Upper lobe of left lung (tissue), 4 donors: ENCODE measurements around the gene U2AF2.

Source experiments
- CTCF ChIP-seq, 6 experiments: fragments of 450-650 bp in 4 of 6; fragments of 200-600 bp in 2 of 6; sonication (generic) in 2 of 6; IDR thresholded peaks; one replicate each; pipeline ENCODE4 v1.5.1; 2016 to 2019; ENCODE audit warnings: antibody characterized with exemption in 6 of 6
- EP300 ChIP-seq, 4 donors: sonication (generic); formaldehyde crosslinking; IDR thresholded peaks; one replicate each; pipeline ENCODE4 v1.5.1; 2017; ENCODE audit warnings: antibody characterized with exemption in 4 of 4, control low read depth in 2 of 4
- POLR2A ChIP-seq, 4 donors: fragments of 450-650 bp; IDR thresholded peaks; one replicate each; pipeline ENCODE4 v1.5.1; 2016 to 2017; ENCODE audit warnings: antibody characterized with exemption in 4 of 4, mild to moderate bottlenecking in 2 of 4
- POLR2AphosphoS5 ChIP-seq, 2 donors: sonication (generic); formaldehyde crosslinking; IDR thresholded peaks; one replicate each; pipeline ENCODE4 v1.5.1; 2017; ENCODE audit warnings: antibody characterized with exemption in 2 of 2

DNA sequence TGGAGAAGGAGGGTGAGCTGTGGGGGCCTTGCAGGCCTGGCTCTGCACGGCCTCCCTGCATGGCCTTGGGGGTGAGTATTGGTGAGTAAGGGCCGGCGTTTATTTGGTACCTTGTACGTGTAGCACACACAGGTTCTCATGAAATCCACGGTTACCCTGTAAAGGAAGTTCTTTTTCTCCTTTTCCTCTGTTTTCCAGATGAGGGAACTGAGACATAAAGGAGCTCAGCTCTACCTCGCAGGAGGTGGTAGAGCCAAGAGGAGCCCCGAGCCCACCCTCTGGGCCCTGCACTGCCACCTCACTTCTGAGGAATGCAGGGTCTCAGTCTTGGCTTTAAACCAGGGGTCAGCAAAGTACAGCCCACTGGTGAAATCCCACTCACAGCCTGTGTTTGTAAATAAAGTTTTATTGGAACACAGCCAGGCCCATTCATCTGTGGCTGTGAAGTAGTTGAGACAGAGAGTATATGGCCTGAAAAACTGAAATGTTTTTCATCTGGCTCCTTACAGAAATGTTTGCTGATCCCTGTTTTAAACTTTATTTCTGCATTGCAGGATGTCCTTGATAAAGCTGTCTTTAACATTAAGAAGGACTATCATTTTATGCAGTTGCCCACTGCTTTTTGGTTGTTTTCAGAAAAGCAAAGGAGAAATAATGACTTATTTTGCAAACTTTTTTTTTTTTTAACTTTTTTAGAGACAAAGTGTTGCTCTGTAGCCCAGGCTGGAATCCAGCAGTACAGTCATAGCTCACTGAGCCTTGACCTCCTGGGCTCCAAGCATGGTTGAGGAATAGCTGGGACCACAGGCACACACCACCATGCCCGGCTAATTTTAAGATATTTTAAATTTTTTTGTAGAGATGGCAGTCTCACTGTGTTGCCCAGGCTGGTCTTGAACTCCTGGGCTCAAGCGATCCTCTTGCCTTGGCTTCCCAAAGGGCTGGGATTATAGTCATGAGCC lies 26.6 kb downstream of the U2AF2 start:
- TF ChIP-seq CTCF (IDR thresholded peaks at IDR 0.05) (no peak), EP300 (IDR thresholded peaks at IDR 0.05) (no peak), POLR2A (IDR thresholded peaks at IDR 0.05) (no peak), POLR2AphosphoS5 (IDR thresholded peaks at IDR 0.05) (no peak)
